ENCODE data around the gene CTNNA3.
"Not testable (repeated sequence)": the region's sequence is repeated elsewhere in the genome, so short reads cannot be mapped to it uniquely, and the experiment has no call there.

The CTNNA3 gene

DNA sequence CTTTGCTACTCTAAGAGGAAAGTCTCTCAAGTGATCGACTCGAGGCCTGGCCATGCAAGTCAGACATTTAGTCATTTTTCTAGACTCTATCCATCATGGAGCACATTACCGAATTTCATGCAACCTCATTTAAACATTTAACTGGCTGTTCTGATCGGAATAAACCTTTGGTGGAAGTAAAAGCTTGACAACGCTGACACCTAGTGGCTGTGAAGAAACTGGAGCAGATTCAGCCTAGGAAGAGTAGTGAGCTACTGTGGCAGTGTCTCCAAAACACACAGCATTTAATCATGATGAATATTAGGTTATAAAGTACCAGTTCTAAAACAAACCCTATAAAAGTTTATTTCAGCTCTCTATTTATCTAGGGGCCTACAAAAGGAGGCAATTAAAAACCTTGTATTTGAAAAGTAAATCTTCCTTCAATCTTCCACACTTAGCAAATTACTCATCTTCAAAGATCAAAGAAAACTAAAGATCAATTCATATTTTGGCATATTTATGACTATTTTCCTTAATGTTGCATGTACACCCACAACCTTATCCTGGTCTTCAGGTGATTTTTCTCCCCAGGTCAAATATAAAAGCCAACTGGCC is 175.0 kb downstream of the CTNNA3 start:
- in situ Hi-C loops (cut with HindIII; ENCODE audit: low sequenced_read_pairs) = no loop called here

DNA sequence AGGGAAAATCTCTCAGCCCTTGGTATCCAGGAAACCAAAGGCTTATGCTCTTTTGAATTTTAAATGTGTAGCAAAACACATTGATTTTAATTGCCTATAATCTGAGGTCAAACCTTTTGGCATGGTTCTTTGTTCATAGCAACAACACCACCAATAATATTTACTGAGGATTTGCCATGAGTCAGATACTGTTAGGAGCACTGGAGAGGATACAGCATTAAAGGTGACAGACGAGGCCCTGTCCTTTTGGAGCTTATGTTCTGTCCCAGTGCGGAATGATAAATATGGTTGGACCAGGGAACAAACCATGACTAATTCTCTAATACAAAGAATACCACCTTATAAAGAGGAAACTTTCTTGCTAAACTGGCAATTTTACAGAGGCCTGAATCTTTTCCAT is 176.6 kb downstream of the CTNNA3 start:
- in situ Hi-C loops (cut with HindIII; ENCODE audit: low sequenced_read_pairs) = no loop called here

DNA sequence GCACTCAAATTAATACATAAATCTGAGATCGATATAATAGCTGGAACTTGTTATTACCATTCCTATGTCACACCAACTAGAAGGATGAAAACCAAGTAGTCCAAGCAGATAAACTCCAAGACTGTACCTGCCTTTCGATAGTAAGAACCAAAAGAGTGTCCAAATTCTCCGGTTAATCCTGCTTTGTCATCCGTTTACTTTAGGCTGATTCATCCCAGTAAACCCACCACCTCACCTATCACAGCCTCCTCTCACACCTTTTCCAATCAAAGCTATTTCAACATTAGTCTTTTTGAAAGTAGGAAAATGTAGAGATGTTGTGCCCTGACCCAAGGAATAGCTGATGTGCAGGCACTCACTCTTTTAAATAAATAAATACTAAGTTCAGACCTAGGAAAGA is 177.2 kb downstream of the CTNNA3 start:
- in situ Hi-C loops (cut with HindIII; ENCODE audit: low sequenced_read_pairs) = no loop called here

DNA sequence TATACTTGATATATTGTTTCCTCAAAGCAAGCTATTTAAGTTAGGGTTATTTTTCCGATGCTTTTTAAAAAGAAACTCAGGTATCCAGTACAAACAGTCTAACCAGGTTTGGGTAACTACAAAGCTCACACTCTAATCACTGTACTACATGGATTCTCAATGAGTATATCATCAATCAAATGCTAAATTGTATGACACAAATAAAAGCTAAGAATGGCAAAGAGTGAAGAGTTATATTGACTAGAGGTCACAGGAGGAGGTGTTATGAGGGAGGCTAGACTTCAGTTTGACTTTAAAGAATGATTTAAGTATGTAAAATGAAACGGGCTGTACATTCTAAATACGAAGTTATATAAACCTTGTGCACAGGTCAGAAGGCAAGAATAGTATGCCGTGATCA is 178.0 kb downstream of the CTNNA3 start:
- in situ Hi-C loops (cut with HindIII; ENCODE audit: low sequenced_read_pairs) = no loop called here

DNA sequence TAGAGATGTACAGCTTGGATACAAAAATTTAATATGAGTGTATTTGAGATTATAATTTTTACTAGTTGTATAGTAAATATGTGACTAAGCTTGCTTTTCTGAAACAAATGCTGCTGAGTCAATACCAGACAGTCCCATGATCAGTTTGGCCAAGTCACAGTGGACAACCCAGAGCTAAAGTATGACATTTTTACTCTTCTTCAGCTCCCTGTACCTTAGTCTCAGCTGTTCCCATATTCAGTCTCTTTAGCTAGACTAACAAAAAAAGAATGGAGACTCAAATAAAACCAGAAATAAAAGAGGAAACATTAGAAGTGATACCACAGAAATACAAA is 189.3 kb downstream of the CTNNA3 start:
- in situ Hi-C loops (cut with HindIII; ENCODE audit: low sequenced_read_pairs) = no loop called here

- in situ Hi-C loops (cut with HindIII; ENCODE audit: low sequenced_read_pairs) = no loop called here
These were observed 189.8 kb downstream of the CTNNA3 start for GRCh38 chr10:67506083-67506756.

DNA sequence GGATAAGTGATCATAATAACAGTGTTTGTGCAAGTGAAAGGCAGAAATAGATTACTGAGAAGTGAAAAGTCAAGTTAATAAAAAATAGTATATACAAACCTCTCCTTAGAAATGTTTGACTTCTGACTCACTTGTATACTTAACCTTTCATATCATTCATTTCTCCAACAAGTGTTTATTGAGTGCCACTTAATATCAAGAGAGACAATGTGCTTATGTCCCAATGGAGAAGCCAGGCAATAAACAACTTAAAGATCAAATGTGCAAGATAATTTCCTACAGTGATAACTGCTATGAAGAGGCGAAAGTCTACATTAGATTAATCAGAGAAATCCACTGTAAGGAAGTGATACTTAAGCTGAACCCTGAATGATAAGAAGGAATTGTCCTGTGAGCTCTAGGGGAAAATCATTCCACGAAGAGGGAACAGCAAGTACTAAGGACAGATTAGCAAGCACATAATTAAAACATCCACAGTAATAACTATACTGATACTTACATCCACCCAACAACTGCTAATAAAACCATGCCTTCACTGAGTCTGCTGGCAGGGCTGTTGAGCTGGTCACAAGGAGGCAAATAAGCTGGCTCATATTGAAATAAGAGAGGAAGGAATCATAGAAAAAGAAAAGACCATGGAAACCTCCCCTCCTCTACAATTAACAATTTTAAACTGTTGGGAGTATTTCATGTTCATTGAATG is 203.5 kb downstream of the CTNNA3 start:
- in situ Hi-C loops (cut with HindIII; ENCODE audit: low sequenced_read_pairs) = no loop called here

GRCh38 chr10:67487906-67488619 is 207.9 kb downstream of the CTNNA3 start:
- in situ Hi-C loops (cut with HindIII; ENCODE audit: low sequenced_read_pairs) = no loop called here

DNA sequence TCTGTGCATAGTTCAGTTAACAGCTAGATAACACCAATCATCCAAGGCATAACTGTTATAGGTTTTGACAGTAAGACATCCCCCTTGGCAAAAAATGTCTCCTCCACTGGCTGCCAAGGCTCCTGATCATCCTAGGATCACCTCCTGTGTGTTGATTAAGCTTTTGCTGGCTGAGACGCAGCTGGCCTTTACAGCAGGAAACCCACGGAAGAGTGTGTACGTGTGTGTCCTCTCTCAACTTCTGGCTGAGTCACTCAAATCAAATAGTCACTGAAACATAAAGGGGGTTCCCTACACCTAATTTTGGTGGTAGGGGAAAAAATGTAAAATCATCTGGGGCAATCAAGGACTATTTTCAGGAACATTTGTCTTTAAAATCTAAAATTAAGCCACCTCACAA is 208.8 kb downstream of the CTNNA3 start:
- in situ Hi-C loops (cut with HindIII; ENCODE audit: low sequenced_read_pairs) = no loop called here

GRCh38 chr10:67477868-67478267 is 218.1 kb downstream of the CTNNA3 start:
- in situ Hi-C loops (cut with HindIII; ENCODE audit: low sequenced_read_pairs) = no loop called here

GRCh38 chr10:67476201-67476600 is 219.8 kb downstream of the CTNNA3 start:
- in situ Hi-C loops (cut with HindIII; ENCODE audit: low sequenced_read_pairs) = no loop called here

- in situ Hi-C loops (cut with HindIII; ENCODE audit: low sequenced_read_pairs) = no loop called here
These were observed 222.0 kb downstream of the CTNNA3 start for GRCh38 chr10:67473850-67474633.

DNA sequence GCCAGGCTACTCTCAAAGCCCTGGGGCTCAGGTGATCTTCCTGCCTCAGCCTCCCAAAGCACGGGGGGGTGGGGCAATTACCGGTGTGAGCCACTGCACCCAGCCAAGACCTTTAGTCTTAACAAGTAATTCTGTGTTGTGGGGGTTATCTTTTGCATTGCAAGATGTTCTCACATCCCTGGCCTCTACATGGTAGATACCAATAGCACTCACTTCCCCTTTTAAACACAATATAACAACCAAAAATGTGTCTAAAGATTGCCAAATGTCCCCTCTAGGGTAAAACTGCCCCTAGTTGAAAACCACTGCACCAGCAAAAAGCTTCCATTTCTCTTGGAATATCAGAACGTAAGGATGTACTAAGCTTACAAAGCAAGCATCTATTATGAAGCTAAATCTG is 225.0 kb downstream of the CTNNA3 start:
- in situ Hi-C loops (cut with HindIII; ENCODE audit: low sequenced_read_pairs) = no loop called here

GRCh38 chr10:67464278-67464677 is 231.7 kb downstream of the CTNNA3 start:
- in situ Hi-C loops (cut with HindIII; ENCODE audit: low sequenced_read_pairs) = no loop called here

GRCh38 chr10:67452892-67453291 is 243.1 kb downstream of the CTNNA3 start:
- in situ Hi-C loops (cut with HindIII; ENCODE audit: low sequenced_read_pairs) = no loop called here

- in situ Hi-C loops (cut with HindIII; ENCODE audit: low sequenced_read_pairs) = no loop called here
These were observed 257.2 kb downstream of the CTNNA3 start for GRCh38 chr10:67438605-67439304.

DNA sequence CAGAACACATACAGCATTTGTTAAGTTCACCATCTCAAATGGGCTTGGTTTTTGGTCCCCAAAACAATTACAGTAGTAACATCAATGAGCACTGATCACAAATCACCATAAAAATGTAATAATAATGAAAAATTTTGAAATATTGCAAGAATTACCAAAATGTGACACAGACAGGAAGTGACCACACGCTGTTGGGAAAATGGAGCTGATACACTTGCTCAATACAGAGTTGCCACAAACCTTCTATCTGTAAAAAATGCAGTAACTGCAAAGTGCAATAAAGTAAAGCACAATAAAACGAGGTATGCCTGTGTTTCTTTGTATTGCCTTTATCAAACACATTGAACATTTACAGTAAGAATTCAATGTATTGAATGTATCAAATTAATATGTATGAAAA is 262.7 kb downstream of the CTNNA3 start:
- in situ Hi-C loops (cut with HindIII; ENCODE audit: low sequenced_read_pairs) = no loop called here

DNA sequence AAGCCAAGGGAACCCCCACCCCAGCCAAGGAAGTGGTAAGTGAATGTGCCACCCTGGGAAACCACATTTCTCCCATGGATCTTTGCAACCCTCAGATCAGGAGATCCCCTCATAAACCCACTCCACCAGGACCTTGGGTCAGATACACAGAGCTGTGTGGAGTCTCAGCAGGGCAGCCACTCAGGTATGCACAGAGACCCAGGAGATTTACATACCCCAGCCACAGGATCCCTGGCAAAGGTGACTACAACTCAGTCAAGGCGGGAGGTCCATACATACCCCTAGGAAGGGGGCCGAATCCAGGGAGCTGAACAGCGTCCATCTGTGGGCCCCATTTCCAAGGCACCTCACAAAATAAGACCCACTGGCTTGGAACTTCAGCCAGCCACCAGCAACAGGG is 293.4 kb downstream of the CTNNA3 start:
- in situ Hi-C loops (cut with HindIII; ENCODE audit: low sequenced_read_pairs) = no loop called here

DNA sequence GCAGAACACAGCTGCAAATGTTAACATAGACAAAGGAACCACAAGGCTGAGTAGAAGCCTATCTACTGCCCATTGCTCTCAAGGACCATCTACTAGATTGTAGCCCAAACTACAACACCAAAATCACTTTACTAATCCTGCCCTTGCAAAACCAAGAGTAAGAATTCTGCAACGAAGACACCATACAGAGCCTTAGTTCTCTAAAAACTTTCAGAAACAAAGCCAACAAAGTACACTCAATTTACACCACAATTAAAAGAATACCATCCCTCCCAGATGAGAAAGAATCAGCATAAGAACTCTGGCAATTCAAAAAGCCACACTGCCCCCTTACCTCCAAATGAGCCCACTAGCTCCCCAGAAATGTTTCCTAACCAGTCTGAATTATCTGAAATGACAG is 294.3 kb downstream of the CTNNA3 start:
- in situ Hi-C loops (cut with HindIII; ENCODE audit: low sequenced_read_pairs) = no loop called here

DNA sequence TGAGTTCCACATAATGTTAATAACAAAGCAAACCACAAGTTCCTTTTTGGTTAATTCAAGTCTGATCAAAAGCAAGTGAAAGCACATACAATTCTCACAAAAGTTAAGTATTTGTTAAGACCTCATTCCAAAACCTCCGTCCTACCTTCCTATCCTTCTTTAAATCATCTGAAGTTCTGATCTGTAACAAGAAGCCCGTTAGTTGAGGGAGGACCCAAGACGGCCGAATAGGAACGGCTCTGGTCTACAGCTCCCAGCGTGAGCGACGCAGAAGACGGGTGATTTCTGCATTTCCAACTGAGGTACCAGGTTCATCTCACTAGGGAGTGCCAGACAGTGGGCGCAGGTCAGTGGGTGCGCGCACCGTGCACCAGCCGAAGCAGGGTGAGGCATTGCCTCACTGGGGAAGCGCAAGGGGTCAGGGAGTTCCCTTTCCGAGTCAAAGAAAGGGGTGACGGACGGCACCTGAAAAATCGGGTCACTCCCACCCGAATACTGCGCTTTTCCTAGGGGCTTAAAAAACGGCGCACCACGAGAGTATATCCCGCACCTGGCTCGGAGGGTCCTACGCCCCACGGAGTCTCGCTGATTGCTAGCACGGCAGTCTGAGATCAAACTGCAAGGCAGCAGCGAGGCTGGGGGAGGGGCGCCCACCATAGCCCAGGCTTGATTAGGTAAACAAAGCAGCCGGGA is 309.0 kb downstream of the CTNNA3 start:
- in situ Hi-C loops (cut with HindIII; ENCODE audit: low sequenced_read_pairs) = not testable (repeated sequence)
